ENCODE measurements around the gene ADAM19. TPM values are rescaled to one million over a fixed set of nuclear protein-coding genes. Genes with fewer than 3 reads are reported as not detected.

ADAM19 gene
- total RNA-seq, 4 donors from 2014 or later = 2.4 to 25.6 (median 15.3) TPM

DNA sequence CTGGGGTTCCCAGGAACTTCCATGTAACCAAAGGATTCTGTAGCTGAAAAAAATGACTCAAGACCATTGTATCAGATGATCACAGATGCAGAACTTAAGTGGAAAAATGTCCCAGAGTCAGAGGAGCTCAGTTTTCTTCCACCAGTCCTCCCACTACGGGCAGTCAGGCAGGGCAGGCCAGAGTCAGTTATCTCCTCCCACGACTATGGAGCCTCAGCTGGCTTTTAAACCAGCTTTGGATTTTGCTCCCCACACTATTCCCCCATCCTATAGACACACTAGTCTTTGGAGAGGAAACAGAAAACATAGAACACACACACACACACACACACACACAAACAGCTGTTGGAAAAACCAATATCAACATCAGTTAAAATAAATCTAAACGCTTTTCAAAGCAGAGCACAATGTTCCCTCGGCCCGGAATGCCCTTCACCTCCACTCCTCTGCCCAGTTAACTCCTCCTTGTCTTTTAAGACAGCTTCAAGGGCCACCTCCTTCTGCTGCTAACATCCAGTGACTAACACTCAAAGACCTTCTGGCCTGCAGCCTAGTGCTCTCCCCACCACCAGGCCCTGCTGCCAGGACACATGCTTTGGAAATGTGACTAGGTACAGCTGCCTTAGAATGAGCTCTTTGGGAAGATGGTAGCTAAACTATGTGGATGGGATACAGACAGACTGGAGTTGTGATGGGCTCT, 58.8 kb downstream of the ADAM19 start:
- no peaks in the 10 kb centered on the region for H3K36me3 ChIP-seq
- intact Hi-C loops (cut with DNase I; ENCODE audit: low total_unique reads) = loop anchor here (10.0 kb wide), 1 partner anchor 58 kb away; the partner anchor contains the start of gene ADAM19
- no peak overlapping the region for H3K4me3 ChIP-seq
- H3K27me3 ChIP-seq = no peaks in the 10 kb centered on the region
- TF ChIP-seq POLR2A (IDR thresholded peaks at IDR 0.05) = no peak
- TF ChIP-seq, protein P1, sequence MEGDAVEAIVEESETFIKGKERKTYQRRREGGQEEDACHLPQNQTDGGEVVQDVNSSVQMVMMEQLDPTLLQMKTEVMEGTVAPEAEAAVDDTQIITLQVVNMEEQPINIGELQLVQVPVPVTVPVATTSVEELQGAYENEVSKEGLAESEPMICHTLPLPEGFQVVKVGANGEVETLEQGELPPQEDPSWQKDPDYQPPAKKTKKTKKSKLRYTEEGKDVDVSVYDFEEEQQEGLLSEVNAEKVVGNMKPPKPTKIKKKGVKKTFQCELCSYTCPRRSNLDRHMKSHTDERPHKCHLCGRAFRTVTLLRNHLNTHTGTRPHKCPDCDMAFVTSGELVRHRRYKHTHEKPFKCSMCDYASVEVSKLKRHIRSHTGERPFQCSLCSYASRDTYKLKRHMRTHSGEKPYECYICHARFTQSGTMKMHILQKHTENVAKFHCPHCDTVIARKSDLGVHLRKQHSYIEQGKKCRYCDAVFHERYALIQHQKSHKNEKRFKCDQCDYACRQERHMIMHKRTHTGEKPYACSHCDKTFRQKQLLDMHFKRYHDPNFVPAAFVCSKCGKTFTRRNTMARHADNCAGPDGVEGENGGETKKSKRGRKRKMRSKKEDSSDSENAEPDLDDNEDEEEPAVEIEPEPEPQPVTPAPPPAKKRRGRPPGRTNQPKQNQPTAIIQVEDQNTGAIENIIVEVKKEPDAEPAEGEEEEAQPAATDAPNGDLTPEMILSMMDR (IDR thresholded peaks at IDR 0.05) = no peak
- peaks cover 0 to 11% of the 10 kb centered on the region in 2 donors for H3K4me1 ChIP-seq
- peak; percentile 74 to 80 for DNase-seq
- peak overlapping the region; percentile 77 to 85 for H3K27ac ChIP-seq
- H3K9me3 ChIP-seq = no peaks in the 10 kb centered on the region

DNA sequence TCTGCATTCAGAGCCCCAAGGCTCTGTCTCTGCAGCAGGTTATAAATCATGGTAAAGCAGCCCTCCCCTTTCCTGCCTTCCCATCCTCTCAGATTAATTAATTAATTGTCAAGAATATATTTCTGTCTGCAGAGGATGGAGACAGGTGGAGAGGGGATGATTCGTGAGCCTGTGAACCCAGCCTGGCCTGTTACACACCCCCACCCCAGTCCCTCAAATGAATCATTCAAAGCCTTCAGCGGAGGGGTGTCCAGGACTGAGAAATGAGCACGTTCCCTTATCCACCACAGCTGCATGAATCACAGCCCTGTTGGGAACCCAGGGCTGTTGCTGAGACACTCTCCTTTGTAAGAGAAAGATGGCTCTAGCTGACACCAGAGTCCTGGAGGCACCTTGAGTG, 59.6 kb downstream of the ADAM19 start:
- peak; percentile 57 to 65 for DNase-seq
- intact Hi-C loops (cut with DNase I; ENCODE audit: low total_unique reads) = loop anchor here (10.0 kb wide), 1 partner anchor 59 kb away; the partner anchor contains the start of gene ADAM19
- no peaks in the 10 kb centered on the region for H3K9me3 ChIP-seq
- no peak for TF ChIP-seq POLR2A (IDR thresholded peaks at IDR 0.05)
- TF ChIP-seq, protein P1 (IDR thresholded peaks at IDR 0.05) = no peak
- no peak overlapping the region for H3K4me3 ChIP-seq
- H3K36me3 ChIP-seq = no peaks in the 10 kb centered on the region
- peak overlapping the region; percentile 77 to 85 for H3K27ac ChIP-seq
- H3K27me3 ChIP-seq = no peaks in the 10 kb centered on the region
- H3K4me1 ChIP-seq = peaks cover 0 to 11% of the 10 kb centered on the region in 2 donors

DNA sequence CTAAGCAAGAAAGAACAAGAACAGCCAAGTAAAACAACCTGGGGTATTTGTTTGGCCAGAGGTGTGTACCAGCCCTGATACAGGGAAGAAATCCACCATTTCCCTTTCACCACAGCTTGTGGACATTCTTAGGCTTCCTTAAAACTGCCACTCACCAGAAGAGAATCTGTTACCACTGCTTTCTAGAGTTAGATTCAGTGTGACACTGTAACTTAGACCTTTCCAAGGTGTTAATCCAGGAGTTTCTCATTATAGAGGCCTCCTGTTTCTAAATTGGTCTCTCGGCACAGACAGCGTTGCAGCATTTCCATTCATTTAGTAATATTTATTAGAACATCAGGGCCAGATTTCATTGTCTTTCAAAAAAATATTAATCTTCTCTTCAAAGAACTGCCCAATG, 60.6 kb downstream of the ADAM19 start:
- H3K4me1 ChIP-seq = peaks cover 0 to 11% of the 10 kb centered on the region in 2 donors
- H3K36me3 ChIP-seq = no peaks in the 10 kb centered on the region
- intact Hi-C loops (cut with DNase I; ENCODE audit: low total_unique reads) = loop anchor here (10.0 kb wide), 1 partner anchor 60 kb away; the partner anchor contains the start of gene ADAM19
- no peak overlapping the region for H3K4me3 ChIP-seq
- TF ChIP-seq POLR2A (IDR thresholded peaks at IDR 0.05) = no peak
- TF ChIP-seq, protein P1 (IDR thresholded peaks at IDR 0.05) = no peak
- H3K27ac ChIP-seq = peak overlapping the region in 1 of 2 donors; percentile 85
- no peak for DNase-seq
- no peaks in the 10 kb centered on the region for H3K9me3 ChIP-seq
- H3K27me3 ChIP-seq = no peaks in the 10 kb centered on the region

DNA sequence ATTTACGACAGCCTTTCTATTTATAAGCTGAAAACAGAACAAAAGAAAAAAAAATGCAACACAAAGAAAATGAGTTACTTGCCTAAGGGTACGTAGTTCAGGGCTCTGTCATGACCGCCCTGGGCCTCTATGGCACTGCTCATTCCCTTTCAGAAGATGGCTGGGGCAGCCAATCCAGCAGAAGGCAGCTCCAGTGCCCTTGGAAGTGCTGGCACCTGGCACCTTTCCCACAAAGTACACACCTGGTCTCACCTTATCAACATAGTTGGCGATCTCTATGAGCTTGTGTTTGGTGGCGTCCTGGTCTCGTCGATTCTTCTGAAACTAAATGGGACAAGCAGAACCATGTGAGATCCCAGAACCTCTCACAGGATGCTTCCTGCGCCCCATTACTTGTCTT, 62.4 kb downstream of the ADAM19 start:
- no peaks in the 10 kb centered on the region for H3K9me3 ChIP-seq
- peak in 1 of 2 donors; percentile 24 for DNase-seq
- intact Hi-C loops (cut with DNase I; ENCODE audit: low total_unique reads) = loop anchor here (10.0 kb wide), 1 partner anchor 62 kb away; the partner anchor contains the start of gene ADAM19
- no peaks in the 10 kb centered on the region for H3K27me3 ChIP-seq
- TF ChIP-seq, protein P1 (IDR thresholded peaks at IDR 0.05) = no peak
- no peak for TF ChIP-seq POLR2A (IDR thresholded peaks at IDR 0.05)
- H3K36me3 ChIP-seq = no peaks in the 10 kb centered on the region
- H3K27ac ChIP-seq = peak overlapping the region in 1 of 2 donors; percentile 81
- H3K4me1 ChIP-seq = peaks cover 0 to 11% of the 10 kb centered on the region in 2 donors
- no peak overlapping the region for H3K4me3 ChIP-seq

Measured in uterus (tissue), 4 donors.